K562 (cell line): ENCODE measurements around the gene PSMB11. TPM values are rescaled to one million over a fixed set of nuclear protein-coding genes. Genes with fewer than 3 reads are reported as not detected.

Source experiments
- BHLHE40 ChIP-seq: IDR thresholded peaks from 2 replicates; pipeline ENCODE4 v1.6.1; 2011; ENCODE audit warnings: low read length, improper control_type of control experiment
- CBX5 ChIP-seq: IDR thresholded peaks from 2 replicates; pipeline ENCODE4 v1.6.1; 2014; ENCODE audit warnings: low read depth, borderline replicate concordance
- ETS2 ChIP-seq: IDR thresholded peaks from 2 replicates; pipeline ENCODE4 v1.6.1; 2016; ENCODE audit warnings: borderline replicate concordance, missing genetic modification characterization, mild to moderate bottlenecking, moderate library complexity, missing compliant biosample characterization; ENCODE audit not compliant: poor library complexity, severe bottlenecking
- KAT8 ChIP-seq: fragments of 450-650 bp; IDR thresholded peaks from 2 replicates; pipeline ENCODE4 v1.6.1; 2016; ENCODE audit warnings: low read depth, mild to moderate bottlenecking
- LARP7 ChIP-seq: fragments of 450-650 bp; IDR thresholded peaks from 2 replicates; pipeline ENCODE4 v1.6.1; 2016
- MAZ ChIP-seq, 2 experiments: fragments of 450-650 bp in 1 of 2; sonication (generic) in 1 of 2; formaldehyde crosslinking; IDR thresholded peaks in 1 of 2; conservative IDR thresholded peaks in 1 of 2; 2 replicates each; pipeline versions ENCODE4 v1.4.0 to v1.5.0; 2020; ENCODE audit warnings: mild to moderate bottlenecking in 1 of 2, missing genetic modification reagents in 1 of 2
- MECOM ChIP-seq: fragments of 250-450 bp; sonication (Bioruptor Pico); IDR thresholded peaks from 2 replicates; pipeline ENCODE4 v1.8.0; 2022; ENCODE audit warnings: inconsistent platforms
- MED1 ChIP-seq: sonication (generic); formaldehyde crosslinking; IDR thresholded peaks from 2 replicates; pipeline ENCODE4 v1.8.1; 2023; ENCODE audit warnings: missing genetic modification reagents, borderline replicate concordance
- NCOA6 ChIP-seq: fragments of 450-650 bp; IDR thresholded peaks from 2 replicates; pipeline ENCODE4 v1.6.1; 2017; ENCODE audit warnings: mild to moderate bottlenecking
- PCBP1 ChIP-seq: fragments of 200-400 bp; formaldehyde crosslinking; IDR thresholded peaks from 2 replicates; pipeline ENCODE4 v1.6.1; 2018; ENCODE audit warnings: mild to moderate bottlenecking, low read depth, low read length; ENCODE audit not compliant: poor library complexity, severe bottlenecking
- PRPF4 ChIP-seq: fragments of 200-400 bp; formaldehyde crosslinking; IDR thresholded peaks from one replicate; pipeline ENCODE4 v1.6.1; 2017; ENCODE audit warnings: low read length, low read depth, mild to moderate bottlenecking; ENCODE audit not compliant: insufficient read depth, poor library complexity, severe bottlenecking
- RB1 ChIP-seq: fragments of 450-650 bp; IDR thresholded peaks from 2 replicates; pipeline ENCODE4 v1.6.1; 2017; ENCODE audit warnings: low read depth, mild to moderate bottlenecking
- SMAD1 ChIP-seq: fragments of 150-350 bp; IDR thresholded peaks from 2 replicates; pipeline ENCODE4 v1.6.1; 2014; ENCODE audit warnings: low read length, low read depth; ENCODE audit not compliant: partially characterized antibody
- SUPT5H ChIP-seq: fragments of 450-650 bp; IDR thresholded peaks from 2 replicates; pipeline ENCODE4 v1.6.1; 2016
- ZNF174 ChIP-seq: fragments of 250-450 bp; sonication (Bioruptor Pico); IDR thresholded peaks from 2 replicates; pipeline ENCODE4 v1.4.0; 2020; ENCODE audit warnings: mild to moderate bottlenecking
- ZNF3 ChIP-seq: fragments of 250-450 bp; sonication (Bioruptor Pico); IDR thresholded peaks from 2 replicates; pipeline ENCODE4 v1.5.0; 2021; ENCODE audit warnings: mild to moderate bottlenecking, moderate library complexity
- ZSCAN32 ChIP-seq: fragments of 450-650 bp; formaldehyde crosslinking; IDR thresholded peaks from 2 replicates; pipeline ENCODE4 v1.4.0; 2020; ENCODE audit warnings: mild to moderate bottlenecking, moderate library complexity
- polyA plus RNA-seq, 8 experiments: library from polyadenylated mRNA; depleted of rRNA in 4 of 8; stranded (reverse) in 5 of 8; unstranded in 3 of 8; fragments of >200 nt; fragmentation: Nextera tagmentation in 2 of 8; fragmentation: Illumina TruSeq in 1 of 8; extraction: Ambion mirVana in 2 of 8; extraction: Trizol in 1 of 8; gene quantifications; 2 replicates each; pipeline versions ENCODE4 v1.2.1 to v1.2.3, GENCODE V29; 2011 to 2014; ENCODE audit warnings: inconsistent platforms in 1 of 8, missing spikeins in 1 of 8
- total RNA-seq, 7 experiments: library from RNA; depleted of rRNA in 6 of 7; stranded (reverse); fragments of >200 nt in 6 of 7; fragmentation: Illumina TruSeq in 2 of 7; extraction: Trizol in 2 of 7; gene quantifications; 2 replicates each; pipeline versions ENCODE4 v1.2.1 to v1.2.3, GENCODE V29; 2011 to 2021; ENCODE audit warnings: low replicate concordance in 1 of 7
- TF ChIP-seq, protein P1 (sequence below), 2 experiments: fragments of 450-650 bp; conservative IDR thresholded peaks; 2 replicates each; pipeline ENCODE4 v1.6.1; 2017; ENCODE audit warnings: mild to moderate bottlenecking in 2 of 2, moderate library complexity in 2 of 2
- TF ChIP-seq, protein P2 (sequence below): fragments of 250-450 bp; sonication (Bioruptor Pico); IDR thresholded peaks from 2 replicates; pipeline ENCODE4 v1.5.0; 2021; ENCODE audit warnings: mild to moderate bottlenecking, moderate library complexity
- TF ChIP-seq, protein P3 (sequence below): fragments of 250-450 bp; sonication (Bioruptor Pico); IDR thresholded peaks from 2 replicates; pipeline ENCODE4 v1.8.0; 2021; ENCODE audit warnings: moderate library complexity, mild to moderate bottlenecking, inconsistent platforms
- TF ChIP-seq, protein P4 (sequence below), 2 experiments: IDR thresholded peaks; 2 replicates each; pipeline ENCODE4 v1.6.1; 2012; ENCODE audit warnings: improper control_type of control experiment in 2 of 2, low read depth in 2 of 2, low read length in 2 of 2, borderline replicate concordance in 1 of 2

PSMB11 gene
- total and polyA plus RNA-seq, 9 of the 15 experiments (the other 6 are each of a cell fraction or from before 2014, with no cell fraction given), result not detected

DNA sequence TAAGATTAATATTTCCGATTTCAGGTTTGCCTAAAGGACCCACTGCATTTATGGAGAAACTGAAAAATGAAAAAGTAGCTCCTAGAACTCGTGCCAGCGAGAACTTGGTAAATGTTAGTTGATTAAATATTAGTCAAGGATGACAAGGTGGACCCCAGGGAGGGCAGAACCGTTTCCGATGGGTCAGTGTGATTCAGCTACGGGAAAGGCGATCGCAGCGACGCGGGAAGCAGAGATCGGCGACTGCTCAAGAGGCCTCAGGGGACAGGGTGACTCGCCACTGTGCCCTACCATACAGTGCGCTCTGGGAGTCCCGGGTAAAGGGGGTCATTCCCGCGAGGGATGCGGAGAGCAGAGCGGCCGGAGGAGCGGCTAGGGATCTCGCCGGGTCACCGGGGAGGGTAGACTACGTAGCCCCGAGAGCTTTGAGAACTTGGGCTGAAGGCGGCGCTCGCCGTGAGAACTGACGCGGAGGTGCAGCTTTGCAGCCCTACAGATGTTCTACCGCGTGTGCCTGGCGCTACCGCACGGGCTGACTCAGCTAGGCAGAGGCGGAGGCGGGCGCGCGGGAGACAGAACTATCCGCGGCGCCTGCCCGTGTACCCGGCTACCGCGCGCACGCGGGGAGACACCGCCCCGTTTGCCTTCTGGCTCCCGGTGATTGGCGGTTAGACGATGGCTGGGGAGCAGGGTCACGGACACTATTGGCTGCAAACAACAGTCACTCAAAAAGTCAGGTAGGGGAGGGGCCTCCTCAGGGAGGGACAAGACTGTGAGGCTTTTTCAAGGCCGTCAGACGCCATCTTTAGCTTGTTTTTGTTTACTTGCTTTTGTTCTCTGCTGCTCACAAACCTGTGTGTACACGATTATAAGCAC is 35.2 kb upstream of the PSMB11 start (continued):
- TF ChIP-seq, protein P1, sequence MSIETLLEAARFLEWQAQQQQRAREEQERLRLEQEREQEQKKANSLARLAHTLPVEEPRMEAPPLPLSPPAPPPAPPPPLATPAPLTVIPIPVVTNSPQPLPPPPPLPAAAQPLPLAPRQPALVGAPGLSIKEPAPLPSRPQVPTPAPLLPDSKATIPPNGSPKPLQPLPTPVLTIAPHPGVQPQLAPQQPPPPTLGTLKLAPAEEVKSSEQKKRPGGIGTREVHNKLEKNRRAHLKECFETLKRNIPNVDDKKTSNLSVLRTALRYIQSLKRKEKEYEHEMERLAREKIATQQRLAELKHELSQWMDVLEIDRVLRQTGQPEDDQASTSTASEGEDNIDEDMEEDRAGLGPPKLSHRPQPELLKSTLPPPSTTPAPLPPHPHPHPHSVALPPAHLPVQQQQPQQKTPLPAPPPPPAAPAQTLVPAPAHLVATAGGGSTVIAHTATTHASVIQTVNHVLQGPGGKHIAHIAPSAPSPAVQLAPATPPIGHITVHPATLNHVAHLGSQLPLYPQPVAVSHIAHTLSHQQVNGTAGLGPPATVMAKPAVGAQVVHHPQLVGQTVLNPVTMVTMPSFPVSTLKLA (conservative IDR thresholded peaks at IDR 0.05), result no peak
- TF ChIP-seq LARP7, result no peak
- no peak for TF ChIP-seq ZSCAN32 (CRISPR knock-in tag)
- TF ChIP-seq, protein P2, sequence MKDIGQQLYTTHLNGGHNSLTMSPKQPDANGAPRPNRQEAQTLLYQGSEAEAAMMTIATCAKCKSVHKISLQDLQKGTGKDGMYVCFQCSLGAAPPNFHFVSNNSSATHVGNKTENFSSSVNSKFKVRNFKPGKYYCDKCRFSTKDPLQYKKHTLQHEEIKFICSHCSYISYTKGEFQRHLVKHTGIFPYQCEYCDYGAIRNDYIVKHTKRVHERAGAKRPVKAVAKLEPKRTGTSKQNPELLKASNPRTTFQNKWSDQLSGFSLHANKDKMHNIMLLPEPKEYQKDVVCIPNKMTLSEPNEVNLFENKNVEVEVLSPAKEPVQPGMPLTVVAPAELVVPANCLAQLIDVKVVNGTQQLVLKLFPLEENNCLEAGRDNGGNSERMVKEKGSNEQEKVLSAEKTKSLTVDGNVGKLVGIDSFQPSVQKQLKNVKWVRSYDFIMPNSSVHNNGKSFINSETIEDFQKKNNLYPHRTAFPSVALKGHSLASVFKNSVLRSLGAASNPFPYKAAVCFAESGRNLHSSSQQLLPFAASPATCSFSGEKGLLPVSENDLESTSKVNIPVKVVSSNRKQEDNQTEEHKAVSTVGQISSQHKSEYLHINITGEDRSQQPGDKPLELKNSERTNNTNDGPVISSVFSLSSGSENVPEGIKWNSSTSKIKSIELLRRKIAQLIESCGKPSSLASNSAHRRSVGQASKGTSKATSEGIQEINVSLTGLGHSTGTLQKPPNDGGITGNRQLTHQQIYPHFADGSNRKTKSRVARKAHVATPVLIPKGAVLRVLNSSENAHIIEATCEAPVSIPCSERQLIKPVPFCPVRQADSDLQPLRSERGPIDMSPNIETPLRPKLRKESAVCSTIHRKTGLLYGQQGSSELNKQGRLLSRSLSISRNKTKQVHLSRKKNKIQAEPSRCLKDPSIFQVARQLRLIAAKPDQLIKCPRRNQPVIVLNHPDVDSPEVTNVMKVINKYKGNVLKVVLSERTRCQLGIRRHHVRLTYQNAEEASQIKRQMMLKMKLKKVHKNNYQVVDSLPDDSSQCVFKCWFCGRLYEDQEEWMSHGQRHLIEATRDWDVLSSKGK (CRISPR knock-in tag), result no peak
- peak; percentile 91 for TF ChIP-seq SUPT5H
- TF ChIP-seq BHLHE40, result peak; percentile 91
- no peak for TF ChIP-seq MED1
- no peak for TF ChIP-seq ZNF174 (CRISPR knock-in tag)
- TF ChIP-seq RB1, result peak; percentile 94
- no peak for TF ChIP-seq MECOM
- no peak for TF ChIP-seq KAT8
- no peak for TF ChIP-seq PCBP1
- TF ChIP-seq MAZ (CRISPR knock-in tag; conservative IDR thresholded peaks at IDR 0.05 in 1 of 2, IDR thresholded peaks at IDR 0.05 in 1 of 2), result peak; percentile 91 to 98
- peak; percentile 17 for TF ChIP-seq SMAD1
- TF ChIP-seq ZNF3 (CRISPR knock-in tag), result no peak
- no peak for TF ChIP-seq NCOA6
- TF ChIP-seq ETS2 (tag), result no peak
- no peak for TF ChIP-seq CBX5
- TF ChIP-seq, protein P3, sequence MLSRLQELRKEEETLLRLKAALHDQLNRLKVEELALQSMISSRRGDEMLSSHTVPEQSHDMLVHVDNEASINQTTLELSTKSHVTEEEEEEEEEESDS (CRISPR knock-in tag), result no peak
- TF ChIP-seq, protein P4, sequence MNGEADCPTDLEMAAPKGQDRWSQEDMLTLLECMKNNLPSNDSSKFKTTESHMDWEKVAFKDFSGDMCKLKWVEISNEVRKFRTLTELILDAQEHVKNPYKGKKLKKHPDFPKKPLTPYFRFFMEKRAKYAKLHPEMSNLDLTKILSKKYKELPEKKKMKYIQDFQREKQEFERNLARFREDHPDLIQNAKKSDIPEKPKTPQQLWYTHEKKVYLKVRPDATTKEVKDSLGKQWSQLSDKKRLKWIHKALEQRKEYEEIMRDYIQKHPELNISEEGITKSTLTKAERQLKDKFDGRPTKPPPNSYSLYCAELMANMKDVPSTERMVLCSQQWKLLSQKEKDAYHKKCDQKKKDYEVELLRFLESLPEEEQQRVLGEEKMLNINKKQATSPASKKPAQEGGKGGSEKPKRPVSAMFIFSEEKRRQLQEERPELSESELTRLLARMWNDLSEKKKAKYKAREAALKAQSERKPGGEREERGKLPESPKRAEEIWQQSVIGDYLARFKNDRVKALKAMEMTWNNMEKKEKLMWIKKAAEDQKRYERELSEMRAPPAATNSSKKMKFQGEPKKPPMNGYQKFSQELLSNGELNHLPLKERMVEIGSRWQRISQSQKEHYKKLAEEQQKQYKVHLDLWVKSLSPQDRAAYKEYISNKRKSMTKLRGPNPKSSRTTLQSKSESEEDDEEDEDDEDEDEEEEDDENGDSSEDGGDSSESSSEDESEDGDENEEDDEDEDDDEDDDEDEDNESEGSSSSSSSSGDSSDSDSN (IDR thresholded peaks at IDR 0.05; ENCODE audit: borderline replicate concordance in 1 of 2, low read depth in 2 of 2, low read length in 2 of 2), result peak in 1 of 2 experiments; percentile 79; a peak in 2 of 4 replicates
- TF ChIP-seq PRPF4, result no peak
